HepG2 (cell line): ENCODE measurements around the gene CUL7. TPM values are rescaled to one million over a fixed set of nuclear protein-coding genes. Genes with fewer than 3 reads are reported as not detected.
A peak's percentile ranks its signal among the peaks of the same experiment; 100 is the strongest.

ENCODE experiments used
- ATAC-seq: fragments of 200-7000 bp; cut with Tn5 transposase; 3 replicates; pipeline ENCODE4 v1.9.1; 2020; ENCODE audit warnings: mild to moderate bottlenecking, moderate library complexity
- BruUV-seq: library from RNA; stranded (reverse); fragments of 400-500 nt; replicated peaks from 2 replicates; lab custom pipeline; 2021; lab: Mats Ljungman, UMichigan
- CTCF ChIA-PET: fragments of 300-600 bp; formaldehyde crosslinking; extraction: SDS; loops from one replicate; lab custom pipeline; 2021; ENCODE audit warnings: low total read pairs, inconsistent platforms, low intra/inter-chr PET ratio; lab: Yijun Ruan, JAX
- POLR2A ChIA-PET: fragments of 350-600 bp; sonication (Branson Sonifier 250); formaldehyde crosslinking; loops from one replicate; lab custom pipeline; 2020; ENCODE audit warnings: antibody characterized with exemption, inconsistent platforms; lab: Yijun Ruan, JAX
- DNase-seq: peaks from one replicate; pipeline ENCODE4 v3.0.0-alpha.2; 2015; ENCODE audit warnings: low spot score
- FAIRE-seq: peaks from 3 replicates; lab custom pipeline; 2011; peaks lifted over from hg19 to GRCh38; lab: Jason Lieb, UNC
- H2AFZ ChIP-seq: one replicate; pipeline ENCODE4 v1.6.1; 2011; ENCODE audit warnings: low read length, inconsistent platforms
- H3K27ac ChIP-seq: fragments of 300-600 bp; 3 replicates; pipeline ENCODE4 v1.8.0; 2011; ENCODE audit warnings: mixed run types, mild to moderate bottlenecking, mixed read lengths, low read length, inconsistent platforms; ENCODE audit not compliant: insufficient read depth; ENCODE audit errors: extremely low read length
- H3K27me3 ChIP-seq, 2 experiments: fragments of 200-600 bp in 1 of 2; 2 replicates in 1 of 2; 3 replicates in 1 of 2; pipeline versions ENCODE4 v1.6.0 to v1.8.0; 2011; ENCODE audit warnings: low read length in 2 of 2, mild to moderate bottlenecking in 2 of 2, moderate library complexity in 2 of 2, inconsistent platforms in 1 of 2; ENCODE audit not compliant: insufficient read depth in 2 of 2, control insufficient read depth in 1 of 2
- H3K36me3 ChIP-seq, 2 experiments: fragments of 200-600 bp in 1 of 2; replicated peaks in 1 of 2; 2 replicates in 1 of 2; 3 replicates in 1 of 2; pipeline versions ENCODE4 v1.5.1 to v1.8.0; 2011; ENCODE audit warnings: low read length in 2 of 2, inconsistent platforms in 1 of 2; ENCODE audit not compliant: insufficient read depth in 2 of 2, control insufficient read depth in 1 of 2
- H3K4me1 ChIP-seq: 2 replicates; pipeline ENCODE4 v1.5.1; 2012; ENCODE audit warnings: low read length, inconsistent platforms; ENCODE audit not compliant: insufficient read depth
- H3K4me2 ChIP-seq: 2 replicates; pipeline ENCODE4 v1.6.0; 2011; ENCODE audit warnings: low read depth, low read length, inconsistent platforms
- H3K4me3 ChIP-seq, 3 experiments: fragments of 200-600 bp in 1 of 3; sonication (generic), shearing (Covaris generic) in 1 of 3; replicated peaks in 1 of 3; 2 replicates each; pipeline ENCODE4 v1.5.1; 2011 to 2016; ENCODE audit warnings: low read length in 3 of 3, inconsistent platforms in 2 of 3, low read depth in 2 of 3, mild to moderate bottlenecking in 2 of 3, control low read depth in 1 of 3, mixed read lengths in 1 of 3; ENCODE audit not compliant: insufficient read depth in 1 of 3
- H3K79me2 ChIP-seq: one replicate; pipeline ENCODE4 v1.6.1; 2011; ENCODE audit warnings: low read length, inconsistent platforms; ENCODE audit not compliant: insufficient read depth
- H3K9ac ChIP-seq: 2 replicates; pipeline ENCODE4 v1.6.0; 2011; ENCODE audit warnings: mild to moderate bottlenecking, low read depth, low read length, inconsistent platforms; ENCODE audit not compliant: insufficient read depth
- H3K9me3 ChIP-seq: 2 replicates; pipeline ENCODE4 v1.5.1; 2012; ENCODE audit warnings: mild to moderate bottlenecking, low read length
- H4K20me1 ChIP-seq: 2 replicates; pipeline ENCODE4 v1.6.0; 2011; ENCODE audit warnings: inconsistent platforms, mild to moderate bottlenecking, low read length, moderate library complexity; ENCODE audit not compliant: insufficient read depth
- ARHGAP35 ChIP-seq: sonication (generic); formaldehyde crosslinking; IDR thresholded peaks from 2 replicates; pipeline ENCODE4 v1.9.0; 2022; ENCODE audit warnings: mild to moderate bottlenecking, inconsistent platforms, moderate library complexity, missing genetic modification reagents, borderline replicate concordance
- ARNTL ChIP-seq: sonication (generic); formaldehyde crosslinking; IDR thresholded peaks from 2 replicates; pipeline ENCODE4 v1.4.0; 2020; ENCODE audit warnings: mild to moderate bottlenecking, missing genetic modification reagents
- BRF2 ChIP-seq: sonication (generic); formaldehyde crosslinking; IDR thresholded peaks from 2 replicates; pipeline ENCODE4 v1.8.1; 2022; ENCODE audit warnings: mild to moderate bottlenecking, missing genetic modification reagents
- JUN ChIP-seq: sonication (generic); formaldehyde crosslinking; IDR thresholded peaks from 2 replicates; pipeline ENCODE4 v1.4.0; 2020; ENCODE audit warnings: mild to moderate bottlenecking, missing genetic modification reagents
- MBD4 ChIP-seq: IDR thresholded peaks from 2 replicates; pipeline ENCODE4 v1.6.1; 2012; ENCODE audit warnings: low read length, inconsistent platforms, borderline replicate concordance
- PHB2 ChIP-seq: fragments of 450-650 bp; IDR thresholded peaks from 2 replicates; pipeline ENCODE4 v1.6.1; 2018; ENCODE audit not compliant: partially characterized antibody
- POLR2AphosphoS2 ChIP-seq: IDR thresholded peaks from 2 replicates; pipeline ENCODE4 v1.6.1; 2011; ENCODE audit warnings: low read depth, low read length, improper control_type of control experiment
- PRDM10 ChIP-seq: sonication (generic); formaldehyde crosslinking; IDR thresholded peaks from 2 replicates; pipeline ENCODE4 v1.4.0; 2020; ENCODE audit warnings: low read depth, missing genetic modification reagents
- SIN3A ChIP-seq: IDR thresholded peaks from 2 replicates; pipeline ENCODE4 v1.6.1; 2011; ENCODE audit warnings: low read depth, mild to moderate bottlenecking, control low read depth, low read length, borderline replicate concordance
- SOX13 ChIP-seq, 3 experiments: fragments of 450-650 bp in 1 of 3; sonication (generic) in 1 of 3; formaldehyde crosslinking in 1 of 3; IDR thresholded peaks in 2 of 3; conservative IDR thresholded peaks in 1 of 3; 2 replicates each; pipeline versions ENCODE4 v1.5.0 to v1.6.1; 2016 to 2020; ENCODE audit warnings: antibody characterized with exemption in 1 of 3, mild to moderate bottlenecking in 1 of 3, missing compliant biosample characterization in 1 of 3, missing genetic modification reagents in 1 of 3, moderate library complexity in 1 of 3
- ZNF329 ChIP-seq: sonication (generic); formaldehyde crosslinking; IDR thresholded peaks from 2 replicates; pipeline ENCODE4 v1.9.0; 2021; ENCODE audit warnings: low read depth, mild to moderate bottlenecking, missing genetic modification reagents
- ZNF367 ChIP-seq: sonication (generic); formaldehyde crosslinking; IDR thresholded peaks from 2 replicates; pipeline ENCODE4 v1.4.0; 2020; ENCODE audit warnings: missing genetic modification reagents, borderline replicate concordance
- ZNF746 ChIP-seq: sonication (generic); formaldehyde crosslinking; IDR thresholded peaks from 2 replicates; pipeline ENCODE4 v1.8.0; 2022; ENCODE audit warnings: mild to moderate bottlenecking, missing genetic modification reagents
- ZNF816 ChIP-seq: sonication (generic); formaldehyde crosslinking; IDR thresholded peaks from 2 replicates; pipeline ENCODE4 v1.8.0; 2022; ENCODE audit warnings: missing genetic modification reagents, mild to moderate bottlenecking, borderline replicate concordance
- WGBS: methylation state at CpG from one replicate; pipeline ENCODE4 v1.1.6; 2017; ENCODE audit warnings: low lambda C conversion rate; 5-methylcytosine and 5-hydroxymethylcytosine counted together
- in situ Hi-C: cut with HindIII; loops from 2 replicates; pipeline ENCODE4 v1.10.0; 2017; ENCODE audit warnings: low pct_unique_long_range_greater_than_20kb; ENCODE audit not compliant: extremely low pct_ligation_motif_present
- intact Hi-C: fragments of 100-400 bp; cut with micrococcal nuclease; formaldehyde crosslinking; loops from one replicate; pipeline ENCODE4 v1.10.0; 2022; ENCODE audit not compliant: unreplicated experiment
- polyA plus RNA-seq, 8 experiments: library from polyadenylated mRNA; depleted of rRNA in 3 of 8; stranded (reverse) in 7 of 8; unstranded in 1 of 8; fragments of >200 nt; fragmentation: Illumina TruSeq in 4 of 8; extraction: Trizol in 4 of 8; gene quantifications; 2 replicates each; pipeline versions ENCODE4 v1.2.1 to v1.2.3, GENCODE V29; 2011 to 2016; ENCODE audit warnings: low read depth in 4 of 8, missing spikeins in 1 of 8, mixed read lengths in 1 of 8; ENCODE audit not compliant: insufficient read depth in 1 of 8
- total RNA-seq, 5 experiments: library from RNA; depleted of rRNA; stranded (reverse); fragments of >200 nt; fragmentation: Illumina TruSeq; extraction: Trizol; gene quantifications; 2 replicates each; pipeline ENCODE4 v1.2.3, GENCODE V29; 2016; ENCODE audit warnings: low read depth in 1 of 5

CUL7 gene
- total and polyA plus RNA-seq, 2 of the 13 experiments (the other 11 are each of a cell fraction or from before 2014, with no cell fraction given): 32.0 to 60.7 TPM

- H3K4me2 ChIP-seq: no peak overlapping the region
- no peak for FAIRE-seq
- H3K36me3 ChIP-seq: no peaks in the 10 kb centered on the region
- H4K20me1 ChIP-seq: no peaks in the 10 kb centered on the region
- H3K9me3 ChIP-seq: no peaks in the 10 kb centered on the region
- H3K27ac ChIP-seq: no peak overlapping the region
- no peak for TF ChIP-seq ARHGAP35 (CRISPR knock-in tag)
- TF ChIP-seq MBD4: no peak
- TF ChIP-seq ZNF746: no peak
- TF ChIP-seq PHB2: no peak
- TF ChIP-seq ZNF329 (CRISPR knock-in tag): no peak
- TF ChIP-seq BRF2: no peak
- no peak for TF ChIP-seq SIN3A
- TF ChIP-seq, all 625 proteins: peak for 0
- ATAC-seq (no peak), DNase-seq (no peak)
- Histone ChIP-seq H3K9ac (no peak overlapping the region), H3K27me3 (no peaks in the 10 kb centered on the region), H3K79me2 (peaks cover 84% of the 10 kb centered on the region), H3K4me1 (peaks cover 95% of the 10 kb centered on the region), H3K4me3 (no peak overlapping the region), H2AFZ (no peak overlapping the region)
- ChIA-PET POLR2A (interaction anchor here (1.2 to 2.1 kb wide), 2 partner anchors 16 to 33 kb away, joined by 7 to 10 read pairs; partner anchors contain the start of genes KLC4, MRPL2 and PTK7), CTCF (no interaction called here)
- no TSS peak for BruUV-seq
- intact Hi-C loops (no loop called here), in situ Hi-C loops (no loop called here)
Measured at GRCh38 chr6:43092635-43093034, 39.0 kb upstream of the CUL7 start.

- intact Hi-C loops: no loop called here
- no peak for TF ChIP-seq JUN
- TF ChIP-seq ARNTL (CRISPR knock-in tag): no peak
- no peak for TF ChIP-seq POLR2AphosphoS2
- no peak for TF ChIP-seq PRDM10 (CRISPR knock-in tag)
- TF ChIP-seq ZNF367: no peak
- no peak for TF ChIP-seq ZNF816
- no peak for TF ChIP-seq SOX13 (IDR thresholded peaks at IDR 0.05)
- no peak for TF ChIP-seq SOX13 (CRISPR knock-in tag; conservative IDR thresholded peaks at IDR 0.05 in 1 of 2, IDR thresholded peaks at IDR 0.05 in 1 of 2)
Measured at GRCh38 chr6:43091436-43091991, 37.9 kb upstream of the CUL7 start.

More at GRCh38 chr6:43091436-43091991, 37.9 kb upstream of the CUL7 start:
- Histone ChIP-seq H3K9me3 (no peaks in the 10 kb centered on the region), H2AFZ (no peak overlapping the region), H4K20me1 (no peaks in the 10 kb centered on the region), H3K79me2 (peaks cover 84% of the 10 kb centered on the region), H3K36me3 (no peaks in the 10 kb centered on the region), H3K27ac (peak overlapping the region; percentile 92), H3K4me2 (no peak overlapping the region; the same call in 1 of the 2 replicates), H3K9ac (peak overlapping the region; percentile 81; the same call in 1 of the 2 replicates), H3K27me3 (no peaks in the 10 kb centered on the region), H3K4me3 (no peak overlapping the region), H3K4me1 (peaks cover 94% of the 10 kb centered on the region)
- CTCF ChIA-PET: no interaction called here
- in situ Hi-C loops: no loop called here
- DNase-seq: no peak
- no TSS peak for BruUV-seq
- POLR2A ChIA-PET: interaction anchor here (1.7 to 5.5 kb wide), 4 partner anchors 15 to 112 kb away, joined by 5 to 67 read pairs (median 6); partner anchors contain the start of genes KLC4, MRPL2, PEX6 and PTK7
- FAIRE-seq: no peak
- WGBS: 97% methylated on average over 10 of the region's 10 CpGs
- ATAC-seq: no peak
